GM15510 (cell line): Measurements from ENCODE around the gene SMIM43.

ENCODE experiments used
- POLR2A ChIP-seq: IDR thresholded peaks from 3 replicates; pipeline ENCODE4 v1.6.1; 2011; ENCODE audit warnings: borderline replicate concordance; ENCODE audit not compliant: insufficient read length; ENCODE audit errors: extremely low read depth

SMIM43 gene

DNA sequence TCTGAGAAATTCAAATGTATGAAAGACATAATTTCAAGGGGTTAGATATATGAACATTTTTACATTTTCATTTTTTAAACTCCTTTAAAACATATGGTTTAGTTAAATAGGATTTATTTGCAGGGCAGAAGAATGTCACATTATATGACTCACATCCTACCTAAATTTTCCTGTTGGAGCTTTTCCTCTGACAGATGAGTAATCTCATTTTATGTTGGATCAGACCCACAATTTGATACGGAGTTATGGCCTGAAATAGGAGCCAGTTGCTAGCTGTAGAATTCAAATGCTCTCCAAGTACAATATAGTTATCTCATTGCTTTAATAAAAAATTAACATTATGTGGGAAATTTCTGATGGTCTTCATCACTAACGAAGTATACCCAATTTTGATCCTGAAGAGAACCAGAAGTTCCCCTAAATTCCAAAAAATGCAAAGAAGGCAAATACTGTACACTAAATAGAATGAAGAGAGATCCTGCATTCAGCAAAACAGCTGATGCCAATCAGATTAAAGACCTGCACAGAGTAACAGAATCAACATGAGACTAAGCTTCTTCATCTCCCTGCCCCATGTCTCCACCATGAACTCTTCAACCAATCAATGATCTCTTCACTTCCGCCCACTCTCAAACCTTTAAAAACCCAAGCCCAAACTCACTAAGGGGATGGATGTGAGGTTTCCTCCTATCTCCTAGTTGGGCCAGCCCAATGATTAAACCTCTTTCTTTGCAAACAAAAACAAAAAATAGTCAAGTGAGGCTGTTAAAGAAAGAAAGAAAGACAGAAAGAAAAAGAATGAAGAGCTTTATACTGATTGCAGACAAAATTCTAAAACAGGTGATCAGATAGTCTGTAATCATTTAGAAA is 25.2 kb upstream of the SMIM43 start:
- TF ChIP-seq POLR2A, result no peak

- no peak for TF ChIP-seq POLR2A
Measured at GRCh38 chr4:121789455-121789854, 24.5 kb upstream of the SMIM43 start.

- TF ChIP-seq POLR2A, result no peak
Measured at GRCh38 chr4:121788896-121789295, 23.9 kb upstream of the SMIM43 start.

GRCh38 chr4:121786221-121786620 is 21.3 kb upstream of the SMIM43 start:
- TF ChIP-seq POLR2A, result no peak

GRCh38 chr4:121785479-121785878 is 20.5 kb upstream of the SMIM43 start:
- TF ChIP-seq POLR2A, result no peak

DNA sequence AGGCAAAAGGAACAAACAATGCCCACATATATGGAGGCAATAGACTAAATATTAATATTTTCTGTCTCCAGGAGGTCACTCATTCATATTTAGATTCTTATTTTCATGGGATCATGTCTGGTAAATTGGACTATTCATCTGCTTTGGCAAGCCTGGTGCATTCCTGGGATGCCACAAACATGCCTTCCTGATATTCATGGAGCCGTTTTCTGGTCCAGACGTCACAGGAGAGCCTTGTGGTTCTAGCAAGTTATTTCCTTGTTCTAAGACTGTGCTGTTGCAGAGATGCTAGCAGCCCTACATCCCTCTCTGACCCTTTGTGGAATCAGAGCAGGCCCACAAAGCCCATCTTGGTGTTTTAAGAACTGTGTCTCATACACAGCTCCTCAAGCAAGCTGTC is 20.0 kb upstream of the SMIM43 start:
- no peak for TF ChIP-seq POLR2A

- TF ChIP-seq POLR2A, result no peak
Measured at GRCh38 chr4:121784401-121784800, 19.4 kb upstream of the SMIM43 start.

- TF ChIP-seq POLR2A, result no peak
Measured at GRCh38 chr4:121783210-121783609, 18.2 kb upstream of the SMIM43 start.

DNA sequence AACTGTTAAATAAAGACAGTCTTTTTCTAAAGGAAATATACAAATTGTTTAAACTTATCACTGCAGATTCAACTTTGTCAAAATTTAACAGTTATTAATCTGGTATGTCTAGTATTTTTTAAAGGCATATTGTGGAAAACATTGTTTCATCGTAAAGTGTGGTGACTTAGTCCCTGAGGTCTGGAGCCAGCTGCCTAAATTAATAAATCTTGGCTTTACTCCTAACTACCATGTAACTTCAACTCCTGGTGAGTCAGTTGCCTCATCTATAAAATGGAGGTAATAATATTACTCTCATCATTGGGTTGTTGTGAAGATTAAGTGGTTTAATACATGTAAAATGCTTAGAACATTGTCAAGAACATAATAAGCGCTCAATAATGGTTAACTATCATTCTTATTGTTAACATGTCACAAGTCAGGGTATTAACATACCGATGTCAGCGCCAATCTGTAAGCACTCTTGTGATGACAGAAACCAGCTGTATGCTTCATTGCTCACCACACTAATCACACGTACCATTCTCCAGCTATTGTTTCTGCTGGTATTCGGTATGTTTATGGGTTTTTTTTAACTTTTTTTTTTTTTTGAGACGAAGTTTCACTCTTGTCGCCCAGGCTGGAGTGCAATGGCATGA is 14.1 kb upstream of the SMIM43 start:
- TF ChIP-seq POLR2A, result no peak

DNA sequence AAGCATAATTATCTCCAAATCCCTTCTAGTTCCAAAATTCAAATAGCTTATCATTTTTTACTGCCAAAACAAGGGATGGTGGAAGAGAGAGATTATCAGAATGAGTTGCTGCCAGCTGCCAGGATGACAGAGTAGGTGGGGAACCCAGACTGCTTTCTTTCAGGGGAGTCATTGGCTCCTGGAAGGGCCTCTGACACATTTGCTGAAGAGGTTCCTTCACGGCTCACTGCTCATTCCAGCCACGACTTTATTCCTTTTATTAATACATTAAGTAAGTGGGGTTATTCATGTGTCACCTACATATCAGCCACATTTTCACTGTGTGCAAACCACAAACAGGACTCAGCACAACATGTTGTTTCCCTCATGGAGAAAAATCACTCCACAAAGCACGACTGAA is 12.7 kb upstream of the SMIM43 start:
- TF ChIP-seq POLR2A, result no peak

- TF ChIP-seq POLR2A, result no peak
Measured at GRCh38 chr4:121776610-121777401, 11.8 kb upstream of the SMIM43 start.

DNA sequence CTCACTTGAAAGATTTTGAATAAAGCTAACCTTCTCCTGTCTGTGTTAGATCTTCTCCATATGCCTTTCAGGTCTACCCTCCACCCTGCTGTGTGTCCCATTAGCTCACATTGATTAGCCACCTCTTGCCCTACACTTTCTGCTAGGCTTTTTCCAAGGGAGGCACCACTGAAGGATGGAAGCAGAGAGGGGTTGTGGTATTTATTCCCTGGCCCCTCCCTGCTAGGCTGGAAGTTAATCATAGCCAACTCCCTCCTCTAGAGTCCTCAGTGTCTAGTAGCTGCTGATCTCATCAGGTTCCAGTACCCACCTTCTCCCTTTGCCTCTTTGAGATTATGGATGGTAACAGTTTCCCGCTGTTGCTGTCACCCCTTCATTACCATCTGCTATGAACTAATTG is 8.9 kb upstream of the SMIM43 start:
- no peak for TF ChIP-seq POLR2A

GRCh38 chr4:121771869-121772268 is 6.9 kb upstream of the SMIM43 start:
- no peak for TF ChIP-seq POLR2A

- no peak for TF ChIP-seq POLR2A
Measured at GRCh38 chr4:121769341-121769740, 4.4 kb upstream of the SMIM43 start.

DNA sequence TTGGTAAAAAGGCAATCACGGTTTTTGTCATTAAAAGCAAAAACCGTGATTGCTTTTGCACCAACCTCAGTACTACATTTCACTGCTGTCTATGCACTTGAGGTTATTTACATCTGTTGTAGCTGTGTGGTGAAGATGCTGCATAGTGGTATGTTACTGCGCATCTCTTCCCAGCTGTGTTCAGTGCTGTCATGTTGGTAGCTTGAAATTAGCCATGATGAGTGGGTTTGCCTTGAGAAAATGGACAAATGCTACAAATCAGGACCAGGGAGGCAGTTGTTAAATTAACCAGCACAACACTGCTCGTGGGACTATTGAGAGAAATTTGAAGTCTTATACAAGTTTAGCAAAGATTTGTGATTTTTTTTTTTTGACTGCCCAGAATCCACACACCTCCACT is 2.2 kb upstream of the SMIM43 start:
- no peak for TF ChIP-seq POLR2A

GRCh38 chr4:121765971-121766538 is 1.1 kb upstream of the SMIM43 start:
- no peak for TF ChIP-seq POLR2A

DNA sequence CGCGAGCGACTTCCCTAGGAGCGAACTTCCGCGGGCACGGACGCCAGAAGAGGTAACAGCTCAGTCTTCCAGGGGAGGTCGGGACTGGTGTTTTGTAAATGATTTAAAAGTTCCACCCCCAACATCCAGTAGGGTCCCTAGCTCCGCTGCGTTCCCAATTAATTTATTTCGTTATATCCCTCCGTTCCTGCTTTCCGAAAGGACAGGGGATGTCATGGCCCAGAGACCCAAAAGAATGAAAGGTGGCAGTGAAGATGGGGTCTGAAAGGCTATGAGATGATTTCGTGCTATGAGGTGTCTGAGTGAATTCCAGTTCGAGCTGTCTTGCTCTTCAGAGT is 373 bp upstream of the SMIM43 start:
- no peak for TF ChIP-seq POLR2A
